GM19395 (cell line): ENCODE measurements around the gene CUEDC1.
"Not testable (repeated sequence)": the region's sequence is repeated elsewhere in the genome, so short reads cannot be mapped to it uniquely, and the experiment has no call there.

Experiments
- ATAC-seq: cut with Tn5 transposase; IDR thresholded peaks from one replicate; pipeline ENCODE4 v1.9.1; 2021; ENCODE audit warnings: mild to moderate bottlenecking, moderate library complexity; ENCODE audit not compliant: unreplicated experiment

CUEDC1 gene

DNA sequence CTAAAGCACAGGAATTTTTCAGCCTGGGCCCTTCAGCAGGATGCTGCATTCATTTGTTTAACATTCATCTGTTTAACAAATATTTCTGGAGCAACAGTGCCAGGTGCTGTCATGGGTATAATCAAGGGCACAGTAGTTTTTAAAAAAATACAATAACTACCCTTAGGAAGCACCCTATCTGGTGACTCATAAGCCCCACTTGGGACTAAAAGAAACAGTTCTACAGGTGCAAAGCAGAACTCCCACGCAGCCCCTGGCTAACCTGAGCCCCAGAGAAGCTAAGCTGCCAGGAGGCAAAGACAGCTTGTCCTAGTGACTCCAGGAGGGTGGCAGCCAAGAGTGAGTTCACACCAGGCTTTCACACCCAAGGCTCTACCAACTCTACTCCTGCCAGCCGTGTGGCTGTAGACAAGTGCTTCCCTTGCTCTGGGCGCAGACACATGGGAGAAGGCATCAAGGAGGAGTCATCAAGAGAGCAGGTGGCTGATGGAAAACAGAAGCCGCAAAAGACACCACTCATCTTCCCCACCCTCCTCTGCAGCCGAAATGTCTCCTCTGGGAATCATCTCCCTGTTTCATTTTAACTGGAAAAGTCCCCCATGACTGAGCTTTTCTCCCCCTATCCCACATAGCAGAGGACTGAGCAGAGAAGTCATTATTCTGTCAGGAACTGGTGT is 14.4 kb downstream of the CUEDC1 start:
- no peak for ATAC-seq

DNA sequence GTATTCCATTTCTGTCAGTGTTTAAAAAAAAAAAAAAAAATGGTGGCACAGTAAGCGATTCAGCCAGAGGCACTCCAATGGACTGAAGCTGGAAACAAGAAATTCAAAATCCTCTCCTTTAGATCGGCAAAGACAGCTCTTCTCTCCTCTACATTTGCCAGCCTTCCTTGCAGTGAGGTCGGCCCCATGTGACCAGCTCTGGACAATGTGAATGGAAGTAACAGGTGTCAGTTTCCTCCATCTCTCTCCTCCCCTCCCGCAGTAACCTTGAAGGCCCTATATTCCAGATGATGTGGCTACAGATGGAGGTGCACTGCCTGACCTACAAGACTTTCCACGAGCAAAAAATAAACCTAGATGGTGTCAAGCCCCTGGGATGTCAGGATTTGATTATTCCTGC is 15.0 kb downstream of the CUEDC1 start:
- no peak for ATAC-seq

DNA sequence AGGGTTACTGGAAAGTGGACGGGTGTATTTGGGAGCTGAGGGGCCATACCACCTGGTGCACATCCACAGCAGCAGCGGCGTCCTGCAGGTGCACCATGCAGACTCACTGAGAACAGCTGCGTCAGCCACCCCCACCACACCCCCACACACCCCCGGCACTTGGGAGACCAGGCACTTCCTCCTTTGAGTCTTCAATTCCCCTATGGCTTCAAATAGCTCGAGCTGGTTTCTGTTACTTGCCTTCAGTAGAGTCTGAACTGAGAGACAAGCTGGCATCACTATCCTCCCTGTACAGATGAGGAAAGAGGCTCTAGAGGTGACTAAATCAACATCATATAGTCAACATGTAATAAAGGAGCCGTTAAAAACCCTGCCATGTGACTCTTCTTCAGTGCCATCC is 15.4 kb downstream of the CUEDC1 start:
- ATAC-seq: peak; percentile 78

DNA sequence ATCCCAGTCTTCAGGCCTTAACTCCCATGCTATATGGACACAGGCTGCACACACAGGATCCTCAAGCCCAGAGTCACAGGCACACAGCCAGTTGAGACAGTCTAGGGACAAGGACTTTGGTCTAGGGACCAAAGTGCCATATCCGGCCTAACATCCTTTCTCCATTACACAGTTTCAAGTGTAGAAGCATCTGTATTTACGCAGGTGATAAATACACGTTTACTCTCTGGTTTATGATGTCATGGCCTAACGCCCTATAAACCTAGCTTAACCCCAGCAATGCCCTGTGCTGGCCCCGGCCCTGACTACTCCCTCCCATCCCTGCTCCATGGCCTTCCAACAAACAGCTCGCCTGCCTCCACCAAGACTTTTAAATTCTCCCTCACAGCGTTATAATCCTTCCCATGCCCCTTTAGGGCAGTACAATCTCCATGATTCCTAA is 17.1 kb downstream of the CUEDC1 start:
- no peak for ATAC-seq

DNA sequence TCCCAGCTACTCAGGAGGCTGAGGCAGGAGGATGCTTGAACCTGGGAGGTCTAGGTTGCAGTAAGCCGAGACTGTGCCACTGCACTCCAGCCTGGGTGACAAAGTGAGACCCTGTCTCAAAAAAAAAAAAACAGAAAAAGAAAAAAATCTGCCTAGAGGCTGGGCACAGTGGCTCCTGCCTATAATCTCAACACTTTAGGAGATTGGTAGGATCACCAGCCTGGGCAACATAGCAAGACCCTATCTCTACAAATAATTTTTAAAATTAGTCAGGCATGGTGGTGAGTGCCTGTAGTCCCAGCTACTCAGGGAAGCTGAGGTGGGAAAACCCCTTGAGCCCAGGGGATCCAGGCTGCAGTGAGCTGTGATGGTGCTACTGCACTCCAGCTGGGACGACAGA is 17.7 kb downstream of the CUEDC1 start:
- no peak for ATAC-seq

DNA sequence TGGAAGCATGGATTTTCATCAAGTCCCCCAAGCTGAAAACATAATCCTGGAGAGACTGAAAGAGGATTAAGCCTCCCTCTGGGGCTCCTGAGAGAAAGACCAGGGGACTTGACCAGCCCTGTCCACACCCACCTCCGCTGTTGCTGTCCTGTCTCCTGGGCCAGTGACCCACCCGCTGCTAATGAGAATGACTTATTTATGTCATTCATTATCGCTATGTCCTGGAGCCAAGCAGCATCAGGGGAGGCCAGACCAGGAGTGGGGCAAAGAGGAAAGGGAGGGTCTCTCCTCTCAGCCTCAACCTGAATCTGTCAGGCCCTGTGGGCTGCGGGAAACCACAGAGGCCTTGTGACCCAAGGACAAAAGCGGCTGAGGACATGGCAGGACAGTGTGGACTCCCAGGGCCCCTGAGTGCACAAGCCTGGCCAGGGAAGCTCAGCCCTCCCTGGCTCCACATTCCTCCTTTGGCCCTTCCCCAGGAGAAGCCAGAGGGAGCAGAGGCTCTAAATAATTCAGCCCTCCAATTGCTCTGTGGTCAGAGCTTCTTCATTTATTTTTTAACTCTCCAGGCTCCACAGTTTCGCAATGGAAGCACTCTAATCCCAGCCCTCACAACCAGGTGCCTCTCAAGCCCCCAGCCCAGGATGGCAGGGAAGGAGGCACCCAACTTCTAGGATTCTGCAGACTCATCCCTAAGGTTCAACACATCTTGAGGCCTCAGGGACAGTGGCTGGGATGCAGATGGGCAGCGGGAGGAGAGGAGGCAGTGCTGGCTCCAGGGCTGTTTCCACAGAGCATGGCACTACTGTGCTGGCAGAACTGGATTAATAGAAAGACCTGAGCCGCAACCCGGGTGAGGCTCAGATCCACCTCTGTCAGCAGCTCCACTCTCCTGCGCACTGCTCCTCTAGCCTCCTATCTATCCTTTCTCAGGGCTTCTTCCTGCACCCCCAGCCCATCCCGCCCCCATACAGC is 19.1 kb downstream of the CUEDC1 start:
- ATAC-seq: no peak

DNA sequence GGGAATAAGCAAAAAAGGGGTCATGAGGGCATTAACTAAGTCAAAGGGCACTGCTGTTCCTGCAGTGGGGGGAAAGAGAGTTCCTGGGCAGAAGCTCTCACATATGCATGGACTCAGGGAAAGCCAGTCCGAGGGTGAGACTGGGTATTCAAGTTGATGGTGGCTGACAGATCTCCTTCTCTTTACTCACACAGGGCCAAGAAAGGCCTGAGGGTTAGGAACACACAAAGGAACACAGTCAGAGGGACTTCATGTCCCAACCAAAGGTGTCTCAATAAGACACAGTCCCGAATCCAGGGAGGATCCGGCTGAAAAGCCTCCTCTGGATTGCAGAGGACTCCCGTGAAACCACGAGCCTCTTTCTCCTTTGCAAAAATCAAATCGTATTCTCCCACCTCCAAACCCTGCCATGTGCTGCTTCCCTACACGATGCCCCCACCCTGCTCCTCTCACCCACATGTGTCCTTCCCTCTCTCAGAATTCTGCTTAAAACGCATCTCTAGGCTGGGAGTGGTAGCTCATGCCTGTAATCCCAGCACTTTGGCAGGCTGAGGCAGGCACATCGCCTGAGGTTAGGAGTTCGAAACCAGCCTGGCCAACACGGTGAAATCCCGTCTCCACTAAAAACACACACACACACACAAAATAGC is 23.6 kb downstream of the CUEDC1 start:
- ATAC-seq: no peak

DNA sequence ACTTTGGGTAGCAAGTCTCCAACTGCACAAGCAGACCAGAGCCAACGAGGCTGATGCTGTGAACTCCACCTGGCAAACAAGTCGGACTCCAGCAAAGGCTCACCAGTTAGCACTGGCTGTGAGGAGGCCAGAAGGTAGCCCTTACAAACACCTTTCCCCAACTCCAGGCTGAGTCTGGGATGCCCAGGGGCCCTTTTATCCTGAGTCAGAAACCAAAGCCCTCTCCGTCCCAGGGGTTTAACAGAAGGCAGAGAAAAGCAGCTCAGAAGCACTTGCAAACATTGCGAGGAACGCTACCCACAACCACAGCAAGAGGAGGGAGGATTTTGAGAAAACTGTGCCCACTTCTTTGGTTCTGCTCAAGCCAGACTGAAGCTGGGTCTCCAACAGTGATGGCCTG is 25.0 kb downstream of the CUEDC1 start:
- no peak for ATAC-seq

DNA sequence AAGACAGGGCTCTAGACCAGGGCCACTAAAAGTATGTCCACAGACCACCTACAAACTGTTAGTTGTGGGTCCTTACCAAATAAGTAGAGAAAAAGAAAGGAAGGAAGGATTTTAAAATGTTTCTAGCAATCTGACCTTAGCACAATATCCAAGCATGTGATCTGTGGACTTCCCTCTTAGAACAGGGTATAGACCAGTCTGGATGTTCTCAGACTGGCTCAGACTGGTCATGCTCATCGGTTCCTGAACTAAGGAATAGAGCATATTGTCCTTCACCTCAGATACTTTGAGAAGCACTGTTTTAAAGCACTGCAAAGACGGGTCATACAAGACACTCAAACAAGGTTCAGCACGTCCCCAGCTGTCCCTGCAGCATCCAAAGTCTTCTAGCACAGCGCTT is 25.8 kb downstream of the CUEDC1 start:
- no peak for ATAC-seq

DNA sequence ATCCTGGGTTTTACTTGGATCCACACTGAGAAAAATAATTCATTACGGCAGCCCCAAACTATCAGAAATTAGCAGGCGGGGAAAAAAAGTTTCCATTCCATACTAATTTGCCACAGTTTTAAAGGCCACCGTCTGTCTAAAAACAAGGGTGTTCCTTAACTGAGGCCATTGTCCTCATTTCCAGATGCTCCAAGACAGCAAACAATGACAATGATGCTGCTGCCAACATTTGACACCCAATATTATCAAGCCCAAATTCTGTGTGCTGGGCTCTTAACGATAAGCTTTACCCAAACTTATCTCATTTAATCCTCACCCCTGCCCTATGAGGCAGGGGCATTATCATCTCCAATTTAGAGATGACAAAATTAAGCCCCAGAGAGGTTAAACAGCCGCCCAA is 26.3 kb downstream of the CUEDC1 start:
- ATAC-seq: no peak

DNA sequence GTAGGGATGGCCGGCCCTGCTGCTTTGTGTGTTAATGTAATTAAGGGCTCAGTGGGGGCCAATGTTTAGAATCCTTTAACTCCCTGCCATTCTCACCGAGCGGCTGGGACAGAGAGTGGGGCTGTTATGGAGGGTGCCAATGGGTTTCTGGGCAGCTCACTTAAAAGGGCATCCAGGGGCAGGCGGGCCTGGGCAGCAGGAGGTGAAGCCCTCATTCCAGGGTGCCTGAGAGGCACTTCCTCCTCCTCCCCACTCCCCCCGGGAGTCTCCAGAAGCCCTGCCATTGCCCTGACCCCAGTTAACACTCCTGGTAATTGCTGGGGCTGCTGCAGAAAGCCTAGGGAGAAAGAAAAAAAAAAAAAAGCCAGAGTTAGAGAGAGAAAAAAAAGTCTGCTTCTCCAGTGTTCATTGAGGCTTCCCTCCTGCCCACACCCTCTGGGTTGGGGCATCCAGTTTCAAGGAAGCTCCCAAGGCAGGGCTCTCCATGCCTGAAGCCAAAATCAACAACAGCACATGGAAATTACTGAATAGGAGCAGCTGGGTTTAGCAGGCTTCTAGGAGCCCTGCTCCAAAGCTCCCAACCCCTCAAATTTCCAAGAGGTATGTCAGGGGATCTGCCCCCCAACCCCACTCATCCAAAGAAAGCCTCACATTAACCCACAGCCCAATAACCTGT is 28.0 kb downstream of the CUEDC1 start:
- ATAC-seq: no peak

DNA sequence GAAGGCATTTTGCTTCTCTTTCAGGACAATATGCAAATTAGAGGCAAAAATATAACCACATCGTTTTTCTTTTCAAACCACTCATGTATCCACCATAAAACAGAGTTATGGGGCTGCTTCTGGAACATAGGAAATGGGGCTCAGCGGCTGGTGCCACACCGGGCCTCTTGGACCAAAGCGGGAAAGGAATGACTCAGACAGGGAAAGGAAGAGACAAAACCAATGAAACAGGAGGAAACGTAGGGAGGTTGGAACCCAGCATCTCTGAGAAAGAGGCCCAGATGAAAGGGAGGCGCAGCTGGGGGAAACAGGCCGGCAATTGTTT is 28.5 kb downstream of the CUEDC1 start:
- no peak for ATAC-seq

DNA sequence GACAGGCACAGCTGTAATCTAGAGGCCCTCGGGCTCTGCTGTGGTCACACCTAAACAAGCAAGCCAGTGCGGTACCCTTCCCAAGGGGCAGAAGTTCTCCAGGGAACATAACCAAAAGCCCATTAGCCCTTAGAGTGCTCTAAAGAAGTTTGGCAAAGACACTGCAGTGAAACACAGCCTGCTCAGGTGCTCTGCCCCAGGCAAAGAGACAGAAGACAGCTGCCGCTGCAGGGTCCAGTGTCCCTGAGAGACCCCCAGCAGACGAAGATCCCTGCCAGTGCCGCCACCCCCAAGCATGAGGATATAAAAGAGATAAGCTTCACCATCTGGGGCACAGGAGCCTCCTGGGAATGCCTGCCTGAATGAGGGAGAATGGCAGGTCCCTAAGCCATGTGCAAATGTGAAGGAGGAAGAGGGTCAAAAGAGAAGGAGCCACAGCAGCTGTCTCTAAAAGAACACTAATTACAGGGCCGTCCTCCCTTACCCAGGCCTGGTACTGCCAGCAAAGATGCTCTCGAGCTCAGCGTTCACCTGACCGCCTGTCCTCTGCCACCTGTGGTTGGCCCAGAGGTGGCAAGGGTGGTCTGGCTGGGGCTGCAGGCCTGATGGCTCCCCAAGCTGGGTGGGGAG is 29.7 kb downstream of the CUEDC1 start:
- no peak for ATAC-seq

DNA sequence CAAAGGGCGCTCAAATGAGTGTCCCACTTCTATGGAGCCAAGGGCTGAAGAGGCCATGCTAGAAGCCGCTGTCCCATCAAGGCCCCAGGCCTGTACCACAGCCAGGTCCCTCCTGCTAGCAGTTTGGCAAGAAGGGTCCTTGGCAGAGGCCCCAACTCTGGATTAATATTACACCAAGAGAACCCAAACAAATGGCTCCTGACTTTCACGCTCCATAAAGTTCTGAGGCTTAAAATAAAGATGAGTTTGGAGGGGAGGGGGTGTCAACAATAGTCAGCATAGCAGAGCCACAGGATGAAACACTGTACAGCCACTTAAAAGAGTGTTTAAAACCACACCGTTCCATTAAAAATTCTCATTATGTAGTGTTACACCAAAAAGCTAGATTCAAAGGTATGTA is 30.5 kb downstream of the CUEDC1 start:
- no peak for ATAC-seq

DNA sequence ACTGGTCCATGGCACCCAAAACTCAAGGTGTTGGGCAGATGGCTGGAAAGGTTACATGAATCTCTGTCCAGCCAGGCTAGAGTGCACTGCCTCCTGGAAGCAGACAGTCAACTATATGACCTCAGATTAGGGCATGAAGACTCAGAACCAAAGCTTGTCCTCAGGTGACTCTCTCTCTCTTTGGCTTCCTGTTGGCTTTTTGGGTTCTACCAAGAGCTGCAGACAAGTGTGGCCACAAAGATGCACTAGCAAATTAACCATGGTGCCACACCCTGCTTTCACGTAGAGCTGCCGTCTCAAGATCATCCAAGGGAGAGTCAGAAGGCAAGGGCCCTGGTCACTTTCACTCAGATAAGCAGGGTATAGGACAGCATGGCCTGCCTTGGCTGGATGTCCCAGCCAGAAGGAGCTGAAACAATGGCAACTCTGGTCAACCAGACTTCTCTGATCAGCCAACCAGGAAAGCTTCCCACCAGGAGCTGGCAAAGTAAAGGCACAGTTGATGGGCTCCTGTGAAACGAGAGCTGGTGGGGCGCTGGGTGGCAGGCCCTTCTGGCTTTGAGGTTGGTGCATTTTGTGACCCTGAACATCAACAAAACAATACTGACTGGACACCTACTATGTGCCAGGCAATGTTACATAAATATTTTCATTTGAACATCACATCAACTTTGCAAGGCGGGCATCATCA is 31.9 kb downstream of the CUEDC1 start:
- ATAC-seq: no peak

DNA sequence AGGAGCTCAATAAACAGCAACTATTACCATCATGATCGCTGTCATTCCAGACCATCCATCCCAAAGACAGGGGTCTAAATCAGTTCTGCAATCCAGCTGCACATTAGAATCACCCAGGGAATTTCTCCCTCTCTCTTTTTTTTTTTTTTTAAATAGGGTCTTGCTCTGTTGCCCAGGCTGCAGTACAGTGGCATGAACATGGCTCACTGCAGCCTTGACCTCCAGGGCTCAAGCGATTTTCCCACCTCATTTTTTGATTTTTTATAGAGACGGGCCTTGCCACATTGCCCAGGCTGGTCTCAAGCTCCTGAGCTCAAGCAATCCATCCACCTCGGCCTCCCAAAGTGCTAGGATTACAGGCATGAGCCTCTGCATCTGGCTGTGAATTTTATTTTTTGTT is 32.5 kb downstream of the CUEDC1 start:
- ATAC-seq: not testable (repeated sequence)

DNA sequence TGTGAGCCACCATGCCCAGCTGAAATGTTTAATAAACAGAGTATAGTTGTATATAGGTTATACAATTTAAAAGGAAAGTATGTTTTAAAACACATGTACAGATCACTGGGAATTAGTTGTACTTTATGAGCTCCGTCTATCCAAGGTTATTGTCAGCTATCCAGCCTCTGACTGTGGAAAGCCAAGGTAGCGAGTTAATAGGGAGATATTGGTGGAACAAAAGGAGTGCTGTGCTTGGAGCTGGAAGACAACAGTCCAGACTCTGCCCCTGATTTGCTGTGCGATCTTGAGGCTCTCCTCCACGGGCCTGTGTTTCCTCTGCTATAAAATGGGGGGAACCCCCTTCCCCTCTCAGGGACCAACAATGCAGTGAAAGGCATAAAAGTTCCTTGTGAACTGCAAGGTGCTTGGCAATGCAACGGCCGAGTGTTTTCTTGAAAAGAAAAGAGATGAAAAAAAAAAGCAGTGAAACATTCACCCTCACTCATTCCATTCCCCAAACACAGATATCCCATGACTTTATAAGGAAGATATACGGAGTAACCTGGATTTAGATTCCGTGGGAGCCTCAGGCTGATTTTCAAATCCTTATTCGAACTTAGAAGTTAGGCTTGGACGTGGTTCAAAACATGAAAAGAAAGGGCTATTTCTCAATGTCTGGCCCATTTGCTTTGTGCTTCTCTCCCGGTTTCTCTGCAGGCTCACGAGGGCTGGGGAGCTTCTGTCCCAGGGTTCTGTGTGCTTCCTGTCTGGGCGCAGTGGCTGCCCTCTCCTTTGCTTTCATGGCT is 34.1 kb downstream of the CUEDC1 start:
- no peak for ATAC-seq

DNA sequence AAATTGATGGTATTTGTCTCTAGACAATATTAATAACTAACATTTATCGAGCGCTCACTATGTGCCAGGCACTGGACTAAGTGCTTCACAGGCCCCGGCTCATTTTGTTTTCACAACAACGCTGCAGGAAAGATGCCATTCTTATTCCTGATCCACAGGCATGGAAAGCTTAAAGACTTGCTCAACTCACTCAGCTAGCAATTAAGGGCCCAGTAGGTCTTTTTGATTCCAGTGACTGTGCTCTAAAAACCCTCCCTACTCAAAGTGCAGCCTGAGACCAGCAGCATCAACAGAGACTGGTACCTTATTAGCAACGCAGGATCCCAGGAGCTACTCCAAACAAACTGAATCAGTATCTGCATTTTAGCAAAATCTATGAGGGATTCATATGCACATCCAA is 35.3 kb downstream of the CUEDC1 start:
- no peak for ATAC-seq
